NB4 (cell line): ENCODE data around the gene HCFC2.

Source experiments
- DNase-seq: peaks from one replicate; pipeline ENCODE4 v3.0.0; 2010; ENCODE audit warnings: low read depth
- H3K4me3 ChIP-seq: one replicate; pipeline ENCODE4 v1.5.1; 2011; ENCODE audit warnings: mild to moderate bottlenecking, low read depth, low read length, moderate library complexity
- CTCF ChIP-seq: IDR thresholded peaks from one replicate; pipeline ENCODE4 v1.5.1; 2012; ENCODE audit warnings: low read depth, low read length
- MYC ChIP-seq: IDR thresholded peaks from 2 replicates; pipeline ENCODE4 v1.6.1; 2011; ENCODE audit warnings: low read depth, low read length
- POLR2A ChIP-seq: IDR thresholded peaks from 2 replicates; pipeline ENCODE4 v1.6.1; 2011; ENCODE audit warnings: mild to moderate bottlenecking; ENCODE audit not compliant: insufficient read length; ENCODE audit errors: extremely low read depth
- TF ChIP-seq, protein P1 (sequence below): IDR thresholded peaks from 2 replicates; pipeline ENCODE4 v1.6.1; 2011; ENCODE audit warnings: low read depth, low read length

HCFC2 gene

DNA sequence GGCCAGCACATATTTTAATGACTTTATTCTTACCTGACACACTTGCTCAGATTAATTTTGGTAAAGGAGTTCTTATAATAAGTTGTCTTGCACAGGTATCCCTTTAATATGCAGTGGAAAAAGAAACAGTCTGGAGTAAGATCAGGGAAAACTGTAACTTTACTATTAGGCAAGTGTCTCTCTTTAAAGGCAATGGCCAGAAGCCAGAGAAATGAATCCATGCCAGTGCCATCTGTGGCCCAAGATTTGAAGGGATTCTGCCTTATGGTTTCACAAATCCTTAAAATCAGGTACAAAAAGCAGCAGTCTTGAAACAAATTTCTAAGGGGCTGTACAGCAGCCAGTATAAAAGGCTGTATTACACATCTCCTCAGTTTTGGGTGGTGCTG lies 51.2 kb downstream of the HCFC2 start:
- no peak overlapping the region for H3K4me3 ChIP-seq
- no peak for DNase-seq
- TF ChIP-seq, protein P1, sequence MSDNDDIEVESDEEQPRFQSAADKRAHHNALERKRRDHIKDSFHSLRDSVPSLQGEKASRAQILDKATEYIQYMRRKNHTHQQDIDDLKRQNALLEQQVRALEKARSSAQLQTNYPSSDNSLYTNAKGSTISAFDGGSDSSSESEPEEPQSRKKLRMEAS = no peak
- no peak for TF ChIP-seq POLR2A
- no peak for TF ChIP-seq MYC
- TF ChIP-seq CTCF = no peak

DNA sequence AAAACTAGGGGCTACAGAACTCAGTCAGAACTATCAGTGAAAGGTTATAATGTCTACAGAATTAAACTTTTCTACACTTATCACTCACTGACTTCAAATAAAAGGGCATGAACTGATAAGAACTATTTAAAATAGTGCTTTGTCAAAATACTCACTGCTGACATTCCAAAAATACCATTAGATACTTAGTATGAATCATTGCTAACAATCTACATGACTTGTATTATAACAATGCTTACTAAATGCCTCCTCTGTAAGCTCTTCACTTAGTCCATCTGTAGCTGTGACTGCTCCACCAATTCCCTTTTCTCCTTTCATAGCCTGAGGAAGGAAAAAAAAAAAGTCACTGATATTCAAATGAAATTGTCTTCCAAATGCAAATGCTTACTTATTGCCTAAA lies 56.7 kb downstream of the HCFC2 start:
- no peak for DNase-seq
- H3K4me3 ChIP-seq = no peak overlapping the region
- TF ChIP-seq CTCF (no peak), MYC (no peak)
- TF ChIP-seq, protein P1 = no peak

DNA sequence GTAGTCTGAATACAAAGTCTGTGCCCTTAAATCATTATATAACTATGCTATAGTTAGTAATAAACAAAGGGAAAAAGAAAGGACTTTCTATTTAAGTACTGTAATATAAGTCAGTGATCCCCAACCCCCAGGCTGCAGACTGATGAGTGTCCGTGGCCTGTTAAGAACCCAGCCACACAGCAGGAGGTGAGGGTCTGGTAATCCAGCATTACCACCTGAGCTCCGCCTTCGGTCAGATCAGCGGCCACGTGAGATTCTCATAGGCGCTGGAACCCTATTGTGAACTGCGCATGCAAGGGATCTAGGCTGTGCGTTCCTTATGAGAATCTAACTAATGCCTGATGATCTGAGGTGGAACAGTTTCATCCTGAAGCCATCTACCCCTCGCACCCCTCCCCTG lies 58.0 kb downstream of the HCFC2 start:
- H3K4me3 ChIP-seq = no peak overlapping the region
- TF ChIP-seq CTCF (no peak), POLR2A (no peak), MYC (no peak)
- TF ChIP-seq, protein P1 = no peak
- DNase-seq = no peak

DNA sequence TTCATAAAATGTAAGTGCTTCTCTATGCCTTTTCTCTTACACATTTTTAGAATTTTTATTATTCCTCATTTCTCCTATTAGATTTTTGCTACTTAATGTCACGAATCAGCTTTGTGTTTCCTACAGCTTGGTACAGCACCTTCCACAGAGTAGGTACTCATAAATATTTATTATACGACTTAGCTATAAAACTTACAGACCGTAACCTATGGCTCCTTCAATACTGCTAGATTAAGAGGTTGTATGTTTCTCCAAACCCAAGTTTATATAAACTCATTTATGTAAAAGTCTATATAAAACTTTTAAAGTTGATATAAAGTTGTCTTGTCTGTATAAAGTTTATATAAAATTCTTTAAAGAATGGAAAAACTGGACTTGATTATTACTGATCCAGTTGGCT lies 62.2 kb downstream of the HCFC2 start:
- TF ChIP-seq MYC (no peak), CTCF (no peak), POLR2A (no peak)
- TF ChIP-seq, protein P1 = no peak

DNA sequence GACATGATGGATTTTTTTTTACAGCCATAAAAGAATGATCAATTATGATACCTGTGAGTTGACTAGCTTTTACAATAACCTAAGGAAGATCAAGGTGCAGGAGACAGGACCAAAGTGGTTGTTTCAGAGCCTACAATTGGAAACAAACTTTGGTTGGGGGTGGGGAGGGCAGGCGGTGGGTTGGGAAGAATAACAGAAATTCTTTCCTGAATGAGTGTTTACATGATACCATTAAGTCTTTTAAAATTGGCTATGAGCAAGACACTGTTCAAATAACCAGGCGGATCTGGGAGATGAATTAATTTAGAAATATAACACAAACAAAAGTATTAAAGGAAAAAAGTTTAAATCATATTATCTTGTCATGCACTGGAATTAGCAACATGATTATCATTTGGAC lies 66.4 kb downstream of the HCFC2 start:
- no peak overlapping the region for H3K4me3 ChIP-seq
- TF ChIP-seq CTCF = no peak
- TF ChIP-seq POLR2A = no peak
- TF ChIP-seq, protein P1 = no peak
- TF ChIP-seq MYC = no peak
- no peak for DNase-seq

More for the DNA sequence above, 62.2 kb downstream of the HCFC2 start:
- DNase-seq = no peak
- no peak overlapping the region for H3K4me3 ChIP-seq

DNA sequence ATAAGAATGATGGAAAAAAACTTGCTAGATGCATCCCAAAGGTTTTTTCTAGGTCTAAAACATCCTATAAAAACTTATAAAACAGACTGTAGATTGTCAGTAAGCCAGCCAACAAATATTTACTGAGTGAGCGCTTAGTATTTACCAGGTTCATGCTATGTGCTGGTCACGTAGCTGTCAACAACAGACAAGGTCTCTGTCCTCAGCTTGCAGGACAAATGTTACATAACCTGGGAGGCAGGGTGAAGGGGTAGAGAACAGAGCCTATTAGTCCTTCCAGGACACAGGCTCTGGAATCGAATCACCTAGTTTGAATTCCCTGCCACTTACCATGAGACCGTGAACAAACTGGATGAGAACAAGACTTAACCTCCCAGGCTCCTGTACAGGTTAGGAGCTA lies 67.3 kb downstream of the HCFC2 start:
- no peak overlapping the region for H3K4me3 ChIP-seq
- TF ChIP-seq, protein P1 = no peak
- DNase-seq = no peak
